Purkinje cell (primary cell): ENCODE results near the gene MACIR. TPM values are rescaled to one million over a fixed set of nuclear protein-coding genes. Genes with fewer than 3 reads are reported as not detected.

Source experiments
- polyA plus RNA-seq: library from polyadenylated mRNA; unstranded; fragments of >200 nt; fragmentation: Nextera tagmentation; gene quantifications from 2 replicates; pipeline ENCODE4 v1.2.1, GENCODE V29; 2014

The MACIR gene, protein sequence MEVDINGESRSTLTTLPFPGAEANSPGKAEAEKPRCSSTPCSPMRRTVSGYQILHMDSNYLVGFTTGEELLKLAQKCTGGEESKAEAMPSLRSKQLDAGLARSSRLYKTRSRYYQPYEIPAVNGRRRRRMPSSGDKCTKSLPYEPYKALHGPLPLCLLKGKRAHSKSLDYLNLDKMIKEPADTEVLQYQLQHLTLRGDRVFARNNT
- 72.4 and 81.2 TPM in 2 replicates for polyA plus RNA-seq

DNA sequence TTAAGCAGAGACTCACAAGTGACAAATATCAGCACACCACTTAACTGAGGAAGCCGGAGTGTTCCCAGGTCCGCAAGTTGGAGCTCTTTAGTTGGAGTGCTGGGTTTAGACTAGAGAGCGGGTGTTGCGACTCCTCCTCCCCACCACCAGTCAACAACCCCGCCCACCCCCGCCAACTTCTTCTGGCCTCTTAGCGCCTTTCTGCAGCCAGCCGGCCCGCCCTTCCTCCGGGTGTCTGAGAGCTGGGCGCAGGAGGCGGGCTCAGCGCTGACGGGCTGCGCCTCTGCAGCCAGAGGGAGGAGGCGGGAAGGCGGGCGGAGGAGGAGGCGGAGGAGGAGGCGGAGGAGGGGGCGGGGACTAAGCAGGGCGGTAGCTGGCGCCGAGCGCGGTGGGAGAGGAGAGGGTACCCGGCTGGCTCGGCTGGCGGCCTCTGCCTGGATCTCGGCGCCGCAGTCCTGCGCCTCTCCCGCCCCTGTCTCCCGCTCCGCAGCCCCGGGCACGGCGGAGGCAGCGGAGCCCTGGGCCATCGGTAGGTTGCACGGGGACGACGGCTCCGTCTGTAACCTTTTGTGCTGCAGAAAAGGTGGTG, at the start of gene MACIR:
TSS of gene MACIR (plus strand) at position 396 of the 589 bp plus-strand sequence. CDS start 17,157 bp downstream, outside the sequence.

Other genes with a start within 250 kb of the MACIR start
- 9.6 and 13.6 TPM in 2 replicates for gene GIN1, start 138.6 kb upstream of the MACIR start, polyA plus RNA-seq
- gene PPIP5K2, start 138.5 kb upstream of the MACIR start, polyA plus RNA-seq: 54.6 and 57.9 TPM in 2 replicates